Measurements from ENCODE around the gene GET3. TPM values are rescaled to one million over a fixed set of nuclear protein-coding genes. Genes with fewer than 3 reads are reported as not detected.

GET3 gene
- polyA plus RNA-seq, 1 of the 3 experiments (the other 2 are of a cell fraction), result 264 TPM

- Histone ChIP-seq H3K27ac (ENCODE audit: low read depth in 2 of 2, low read length in 1 of 2) (no peak overlapping the region), H3F3A (replicated peaks; ENCODE audit: insufficient read depth) (peaks cover 37% of the 10 kb centered on the region), H3K4me1 (ENCODE audit: control insufficient read depth in 1 of 2, insufficient read depth in 2 of 2, low read depth in 1 of 2, low read length in 1 of 2) (peaks cover 11 to 17% of the 10 kb centered on the region in 2 experiments; a peak in 1 of 4 replicates), H3K79me2 (ENCODE audit: insufficient read depth) (peaks cover 58% of the 10 kb centered on the region), H2AFZ (ENCODE audit: low read depth) (no peak overlapping the region), H3K9ac (no peak overlapping the region), H3K4me3 (ENCODE audit: low read depth in 2 of 2, low read length in 1 of 2) (no peak overlapping the region), H3K9me2 (no peaks in the 10 kb centered on the region), H3K4me2 (0 out of 2 replicates have a peak overlapping the region, but pooled peaks have one; percentile 15), H3K9me3 (no peaks in the 10 kb centered on the region), H3K36me3 (replicated peaks in 1 of 2; ENCODE audit: control insufficient read depth in 1 of 2, insufficient read depth in 2 of 2, low read length in 1 of 2) (peaks cover 22 to 26% of the 10 kb centered on the region in 2 experiments), H4K20me1 (ENCODE audit: insufficient read depth) (peaks cover 39% of the 10 kb centered on the region), H3K27me3 (ENCODE audit: insufficient read depth) (no peaks in the 10 kb centered on the region)
- 92% methylated on average over 9 of the region's 24 CpGs for WGBS (ENCODE audit: low lambda C conversion rate)
- DNase-seq, result no peak
- ChIA-PET POLR2A (interaction anchor here (1.1 kb wide), 1 partner anchor 8 kb away, joined by 3 read pairs; no protein-coding TSS in a partner anchor), CTCF (interaction anchor here (3.1 to 23.9 kb wide), 3 partner anchors 8 to 64 kb away, joined by 19 to 273 read pairs (median 25); partner anchors contain the start of gene TNPO2)
- no peak for TF ChIP-seq TEAD4 (IDR thresholded peaks at IDR 0.05; ENCODE audit: borderline replicate concordance, insufficient read depth)
- TF ChIP-seq RXRA (IDR thresholded peaks at IDR 0.05; ENCODE audit: borderline replicate concordance, low read depth), result no peak
- no peak for TF ChIP-seq PBX3 (IDR thresholded peaks at IDR 0.05)
- TF ChIP-seq EZH2phosphoT487 (IDR thresholded peaks at IDR 0.05; ENCODE audit: borderline replicate concordance, low read depth), result no peak
- no peak for TF ChIP-seq FOXJ3 (CRISPR knock-in tag; IDR thresholded peaks at IDR 0.05)
- TF ChIP-seq GATA2 (CRISPR knock-in tag; IDR thresholded peaks at IDR 0.05), result no peak
- no peak for TF ChIP-seq NRF1 (IDR thresholded peaks at IDR 0.05; ENCODE audit: low read depth, low read length)
- TF ChIP-seq REST (IDR thresholded peaks at IDR 0.05; ENCODE audit: low read depth, low read length), result no peak
- TF ChIP-seq RFX5 (IDR thresholded peaks at IDR 0.05; ENCODE audit: low read length), result no peak
- TF ChIP-seq USF1 (IDR thresholded peaks at IDR 0.05; ENCODE audit: borderline replicate concordance, low read depth), result no peak
- TF ChIP-seq CTCF (IDR thresholded peaks at IDR 0.05), result no peak
- no peak for TF ChIP-seq USF2 (IDR thresholded peaks at IDR 0.05; ENCODE audit: borderline replicate concordance, low read depth, low read length)
- TF ChIP-seq IRF3 (IDR thresholded peaks at IDR 0.05; ENCODE audit: low read depth, low read length), result no peak
- no peak for TF ChIP-seq RCOR1 (IDR thresholded peaks at IDR 0.05; ENCODE audit: low read length)
- no peak for TF ChIP-seq MAX (IDR thresholded peaks at IDR 0.05; ENCODE audit: low read depth)
- TF ChIP-seq NFIC (IDR thresholded peaks at IDR 0.05; ENCODE audit: borderline replicate concordance), result no peak
Observed at GRCh38 chr19:12731337-12731736, 6.0 kb upstream of the GET3 start.
